ENCODE results near the gene TMEM130. TPM values are rescaled to one million over a fixed set of nuclear protein-coding genes. Genes with fewer than 3 reads are reported as not detected.

TMEM130 gene
- total RNA-seq, 1 experiment from 2014 or later, result 1.7 TPM

DNA sequence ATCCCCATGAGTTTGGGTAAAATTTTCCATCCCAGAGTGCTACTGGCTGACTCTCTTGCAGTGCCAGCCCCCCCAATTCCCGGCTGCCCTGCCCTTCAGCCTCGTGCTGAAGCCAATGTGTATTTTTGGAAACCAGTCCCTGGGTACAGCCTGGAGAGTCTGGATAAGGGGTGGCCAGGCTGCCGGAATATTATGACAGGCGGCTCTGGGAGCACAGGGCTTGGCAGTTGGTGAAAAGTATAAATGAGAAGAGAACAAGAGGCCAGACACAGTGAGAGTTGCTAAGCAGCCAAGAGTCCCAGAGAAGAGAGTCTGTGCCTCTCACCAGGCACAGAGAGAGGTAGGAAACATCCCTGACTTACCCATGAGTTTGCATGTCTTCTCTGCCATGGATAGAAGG lies 53.6 kb downstream of the TMEM130 start:
- peaks cover 7 to 9% of the 10 kb centered on the region in 2 experiments for H3K4me1 Mint-ChIP-seq

More for the DNA sequence above, 53.6 kb downstream of the TMEM130 start:
- Mint-ChIP-seq H3K4me3 (no peak overlapping the region), H3K27ac (no peak overlapping the region), H3K27me3 (ENCODE audit: low read depth) (peaks cover 3% of the 10 kb centered on the region), H3K36me3 (ENCODE audit: insufficient read depth in 1 of 3, low read depth in 3 of 3) (peaks cover 0 to 2% (median under 1%) of the 10 kb centered on the region in 3 experiments; a peak in 5 of 7 replicates), H3K9me3 (peaks cover 2% of the 10 kb centered on the region in 2 experiments; a peak in 4 of 5 replicates)
- Histone ChIP-seq H3K9ac (ENCODE audit: extremely low read depth, insufficient read length, low read length) (no peak overlapping the region), H3K4me2 (ENCODE audit: insufficient read depth, insufficient read length, low read length) (no peak overlapping the region), H2BK120ac (ENCODE audit: low read depth, low read length, poor library complexity, severe bottlenecking) (no peak overlapping the region), H2BK20ac (ENCODE audit: low read depth, low read length, poor library complexity, severe bottlenecking) (no peak overlapping the region), H2BK5ac (ENCODE audit: insufficient read length, low read length) (no peak overlapping the region), H2BK12ac (ENCODE audit: insufficient read length, low read depth, low read length) (no peak overlapping the region), H3K4ac (ENCODE audit: low read depth, low read length) (no peak overlapping the region), H3K27me3 (ENCODE audit: insufficient read depth, low read length) (no peaks in the 10 kb centered on the region), H3K27ac (ENCODE audit: insufficient read length, low read depth, low read length) (no peak overlapping the region), H2AK5ac (ENCODE audit: insufficient read length, low read length) (no peak overlapping the region), H3T11ph (ENCODE audit: low read length) (no peak overlapping the region), H3K79me1 (ENCODE audit: insufficient read depth, low read depth, low read length, poor library complexity, severe bottlenecking) (no peaks in the 10 kb centered on the region), H3K18ac (ENCODE audit: insufficient read length, low read depth, low read length) (no peak overlapping the region), H3K23me2 (ENCODE audit: insufficient read length, low read depth, low read length, poor library complexity, severe bottlenecking) (no peaks in the 10 kb centered on the region), H4K5ac (ENCODE audit: insufficient read length, low read depth, low read length) (no peak overlapping the region), H3K56ac (ENCODE audit: insufficient read length, low read depth, low read length) (no peak overlapping the region), H3K79me2 (ENCODE audit: insufficient read depth, low read length) (no peaks in the 10 kb centered on the region), H2AFZ (ENCODE audit: low read length) (no peak overlapping the region), H4K91ac (ENCODE audit: insufficient read length, low read depth, low read length) (no peak overlapping the region), H3K23ac (ENCODE audit: insufficient read length, low read depth, low read length) (no peak overlapping the region), H4K20me1 (ENCODE audit: control insufficient read depth, insufficient read depth, insufficient read length) (no peaks in the 10 kb centered on the region), H4K8ac (replicated peaks; ENCODE audit: insufficient read length, low read depth, low read length) (no peak overlapping the region), H3K4me1 (ENCODE audit: insufficient read depth, low read length) (no peaks in the 10 kb centered on the region), H3K9me3 (ENCODE audit: control insufficient read depth, low read depth, low read length) (peaks cover 3% of the 10 kb centered on the region), H3K14ac (ENCODE audit: insufficient read depth, low read length) (no peak overlapping the region), H2BK15ac (ENCODE audit: low read depth, low read length) (no peak overlapping the region)
- TF ChIP-seq, protein P1, sequence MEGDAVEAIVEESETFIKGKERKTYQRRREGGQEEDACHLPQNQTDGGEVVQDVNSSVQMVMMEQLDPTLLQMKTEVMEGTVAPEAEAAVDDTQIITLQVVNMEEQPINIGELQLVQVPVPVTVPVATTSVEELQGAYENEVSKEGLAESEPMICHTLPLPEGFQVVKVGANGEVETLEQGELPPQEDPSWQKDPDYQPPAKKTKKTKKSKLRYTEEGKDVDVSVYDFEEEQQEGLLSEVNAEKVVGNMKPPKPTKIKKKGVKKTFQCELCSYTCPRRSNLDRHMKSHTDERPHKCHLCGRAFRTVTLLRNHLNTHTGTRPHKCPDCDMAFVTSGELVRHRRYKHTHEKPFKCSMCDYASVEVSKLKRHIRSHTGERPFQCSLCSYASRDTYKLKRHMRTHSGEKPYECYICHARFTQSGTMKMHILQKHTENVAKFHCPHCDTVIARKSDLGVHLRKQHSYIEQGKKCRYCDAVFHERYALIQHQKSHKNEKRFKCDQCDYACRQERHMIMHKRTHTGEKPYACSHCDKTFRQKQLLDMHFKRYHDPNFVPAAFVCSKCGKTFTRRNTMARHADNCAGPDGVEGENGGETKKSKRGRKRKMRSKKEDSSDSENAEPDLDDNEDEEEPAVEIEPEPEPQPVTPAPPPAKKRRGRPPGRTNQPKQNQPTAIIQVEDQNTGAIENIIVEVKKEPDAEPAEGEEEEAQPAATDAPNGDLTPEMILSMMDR (conservative IDR thresholded peaks at IDR 0.05), result no peak
- WGBS (ENCODE audit: extremely low coverage, insufficient read length, low lambda C conversion rate), result no CpG with 5 or more reads among the region's 4 CpGs
- no peak for DNase-seq
